HFF-Myc (cell line): Measurements from ENCODE around the gene MYO16.
"Not testable (repeated sequence)": the region's sequence is repeated elsewhere in the genome, so short reads cannot be mapped to it uniquely, and the experiment has no call there.

ENCODE experiments used
- DNase-seq: peaks from one replicate; pipeline ENCODE4 v3.0.0-alpha.2; 2011; ENCODE audit warnings: low read depth; ENCODE audit errors: extremely low read depth
- H3K4me3 ChIP-seq: replicated peaks from 2 replicates; pipeline ENCODE4 v1.5.1; 2011; ENCODE audit warnings: low read depth, mild to moderate bottlenecking, control low read depth, low read length
- CTCF ChIP-seq: IDR thresholded peaks from 2 replicates; pipeline ENCODE4 v1.5.1; 2012; ENCODE audit warnings: mild to moderate bottlenecking, low read depth, low read length, control low read depth; ENCODE audit errors: missing control alignments

The MYO16 gene

GRCh38 chr13:108781312-108781711, 151.9 kb downstream of the MYO16 start:
- DNase-seq = no peak
- no peak for TF ChIP-seq CTCF
- H3K4me3 ChIP-seq = no peak overlapping the region

GRCh38 chr13:108782480-108782879, 153.1 kb downstream of the MYO16 start:
- H3K4me3 ChIP-seq, DNase-seq: not testable (repeated sequence)

- H3K4me3 ChIP-seq = no peak overlapping the region
- no peak for TF ChIP-seq CTCF
- no peak for DNase-seq
Measured at GRCh38 chr13:108785844-108786243, 156.4 kb downstream of the MYO16 start.

- TF ChIP-seq CTCF = no peak
- no peak overlapping the region for H3K4me3 ChIP-seq
- DNase-seq = no peak
Measured at GRCh38 chr13:108786456-108787200, 157.2 kb downstream of the MYO16 start.

GRCh38 chr13:108787700-108788414, 158.4 kb downstream of the MYO16 start:
- H3K4me3 ChIP-seq = no peak overlapping the region
- no peak for TF ChIP-seq CTCF

GRCh38 chr13:108789476-108789875, 160.1 kb downstream of the MYO16 start:
- no peak overlapping the region for H3K4me3 ChIP-seq
- no peak for DNase-seq
- no peak for TF ChIP-seq CTCF

More at GRCh38 chr13:108787700-108788414, 158.4 kb downstream of the MYO16 start:
- no peak for DNase-seq

DNA sequence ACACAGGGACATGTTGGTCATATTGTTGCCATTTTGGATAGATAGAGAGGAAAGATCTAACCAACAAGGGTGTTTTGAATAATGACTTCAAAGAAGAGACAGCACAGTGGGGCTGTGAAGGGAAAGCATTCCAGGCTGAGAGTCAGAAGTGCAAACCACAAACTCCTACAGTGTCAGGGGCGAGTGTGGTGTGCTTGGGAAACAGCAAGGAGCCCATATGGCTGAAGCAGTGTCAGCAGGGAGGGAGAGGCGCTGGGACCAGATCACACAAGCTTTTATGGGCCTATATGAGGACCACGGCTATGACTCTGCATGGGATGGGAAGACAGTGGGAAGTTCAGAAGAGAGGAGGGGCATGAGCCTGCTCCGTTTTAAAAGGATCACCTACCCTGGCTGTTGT, 166.4 kb downstream of the MYO16 start:
- no peak overlapping the region for H3K4me3 ChIP-seq
- DNase-seq = peak; percentile 16
- no peak for TF ChIP-seq CTCF
